Right lobe of liver (tissue), 4 donors: ENCODE data around the gene TMEM255B.

Source experiments
- CTCF ChIP-seq, 4 donors: fragments of 200-600 bp in 3 of 4; fragments of 450-650 bp in 1 of 4; IDR thresholded peaks; one replicate each; pipeline versions ENCODE4 v1.5.1 to v1.8.0; 2016 to 2022; ENCODE audit warnings: antibody characterized with exemption in 4 of 4, mild to moderate bottlenecking in 2 of 4
- POLR2A ChIP-seq: fragments of 450-650 bp; IDR thresholded peaks from one replicate; pipeline ENCODE4 v1.6.1; 2017; ENCODE audit warnings: antibody characterized with exemption, mild to moderate bottlenecking
- donor health status: DM: no; HTN: no; CAD: no.
- donor health status: DM: no; HTN: no; CAD: no.
- donor health status: DM: no; HTN: yes; CAD: no.

GRCh38 chr13:113724780-113725315 is 34.2 kb upstream of the TMEM255B start:
- TF ChIP-seq POLR2A: no peak
- TF ChIP-seq CTCF (IDR thresholded peaks at IDR 0.05): peak; percentile 74 to 89 (median 79)
